CD14-positive monocyte (primary cell): ENCODE results near the gene ZMAT3. TPM values are rescaled to one million over a fixed set of nuclear protein-coding genes. Genes with fewer than 3 reads are reported as not detected.

ENCODE experiments used
- DNase-seq, 3 donors: peaks; one replicate each; pipeline ENCODE4 v3.0.0-alpha.2; 2011 to 2022
- H2AFZ ChIP-seq: 2 replicates; pipeline ENCODE4 v1.6.0; 2012; ENCODE audit warnings: mild to moderate bottlenecking, low read depth, low read length, inconsistent platforms; ENCODE audit not compliant: insufficient read depth, poor library complexity, severe bottlenecking
- H3K27ac ChIP-seq, 2 donors: 1 replicate in 1 of 2; 2 replicates in 1 of 2; pipeline ENCODE4 v1.5.1; 2012 to 2013; ENCODE audit warnings: low read length in 2 of 2, control low read depth in 1 of 2, inconsistent platforms in 1 of 2, low read depth in 1 of 2, mild to moderate bottlenecking in 1 of 2
- H3K27me3 ChIP-seq, 2 donors: one replicate each; pipeline versions ENCODE4 v1.6.0 to v1.6.1; 2011 to 2013; ENCODE audit warnings: low read length in 2 of 2; ENCODE audit not compliant: control insufficient read depth in 2 of 2, insufficient read depth in 2 of 2
- H3K36me3 ChIP-seq, 2 donors: replicated peaks in 1 of 2; 1 replicate in 1 of 2; 2 replicates in 1 of 2; pipeline versions ENCODE4 v1.5.1 to v1.6.1; 2012 to 2013; ENCODE audit warnings: low read length in 2 of 2, control low read depth in 1 of 2, inconsistent platforms in 1 of 2, mild to moderate bottlenecking in 1 of 2; ENCODE audit not compliant: insufficient read depth in 2 of 2, control insufficient read depth in 1 of 2
- H3K4me1 ChIP-seq, 2 donors: 1 replicate in 1 of 2; 2 replicates in 1 of 2; pipeline versions ENCODE4 v1.5.1 to v1.6.1; 2012 to 2013; ENCODE audit warnings: low read length in 2 of 2, control low read depth in 1 of 2, inconsistent platforms in 1 of 2, mild to moderate bottlenecking in 1 of 2, moderate library complexity in 1 of 2; ENCODE audit not compliant: insufficient read depth in 2 of 2, control insufficient read depth in 1 of 2
- H3K4me2 ChIP-seq: replicated peaks from 2 replicates; pipeline ENCODE3; 2012; ENCODE audit warnings: low read length, moderate library complexity, mild to moderate bottlenecking; ENCODE audit not compliant: poor library complexity, severe bottlenecking; ENCODE audit errors: extremely low read depth
- H3K4me3 ChIP-seq, 3 experiments: fragments of 200-600 bp in 1 of 3; sonication (generic) in 1 of 3; replicated peaks in 1 of 3; 1 replicate in 2 of 3; 2 replicates in 1 of 3; pipeline ENCODE4 v1.5.1; 2011 to 2013; ENCODE audit warnings: low read length in 3 of 3, mild to moderate bottlenecking in 3 of 3, control low read depth in 2 of 3, low read depth in 2 of 3, inconsistent platforms in 1 of 3, moderate library complexity in 1 of 3
- H3K79me2 ChIP-seq: 2 replicates; pipeline ENCODE4 v1.6.0; 2012; ENCODE audit warnings: mild to moderate bottlenecking, control low read depth, inconsistent platforms, low read length, moderate library complexity; ENCODE audit not compliant: insufficient read depth
- H3K9ac ChIP-seq: 2 replicates; pipeline ENCODE4 v1.6.0; 2017; ENCODE audit warnings: low read length, mild to moderate bottlenecking; ENCODE audit not compliant: insufficient read depth, poor library complexity, severe bottlenecking
- H3K9me3 ChIP-seq, 2 donors: replicated peaks in 1 of 2; 1 replicate in 1 of 2; 2 replicates in 1 of 2; pipeline versions ENCODE4 v1.5.1 to v1.6.1; 2012 to 2013; ENCODE audit warnings: low read length in 2 of 2, control low read depth in 1 of 2; ENCODE audit not compliant: control insufficient read depth in 1 of 2, insufficient read depth in 1 of 2
- H4K20me1 ChIP-seq: 2 replicates; pipeline ENCODE4 v1.6.0; 2012; ENCODE audit warnings: mild to moderate bottlenecking, low read length, control low read depth, moderate library complexity; ENCODE audit not compliant: insufficient read depth
- H3K27ac Mint-ChIP-seq, 7 donors: one replicate each; pipeline ENCODE4 v1.8.0; 2020; ENCODE audit warnings: mild to moderate bottlenecking in 7 of 7, mixed read lengths in 7 of 7, moderate library complexity in 6 of 7, inconsistent platforms in 2 of 7
- H3K27me3 Mint-ChIP-seq, 3 donors: one replicate each; pipeline ENCODE4 v1.8.0; 2021 to 2022; ENCODE audit warnings: low read depth in 3 of 3, mild to moderate bottlenecking in 3 of 3, mixed read lengths in 3 of 3, moderate library complexity in 3 of 3, inconsistent platforms in 1 of 3
- H3K36me3 Mint-ChIP-seq, 2 donors: one replicate each; pipeline ENCODE4 v1.8.0; 2020; ENCODE audit warnings: mixed read lengths in 2 of 2, inconsistent platforms in 1 of 2, mild to moderate bottlenecking in 1 of 2
- H3K4me1 Mint-ChIP-seq: one replicate; pipeline ENCODE4 v1.8.0; 2020; ENCODE audit warnings: mild to moderate bottlenecking, mixed read lengths
- H3K4me3 Mint-ChIP-seq, 2 donors: one replicate each; pipeline ENCODE4 v1.8.0; 2020; ENCODE audit warnings: mild to moderate bottlenecking in 2 of 2, mixed read lengths in 2 of 2, moderate library complexity in 1 of 2
- H3K9me3 Mint-ChIP-seq, 7 donors: one replicate each; pipeline ENCODE4 v1.8.0; 2020 to 2022; ENCODE audit warnings: mixed read lengths in 7 of 7, mild to moderate bottlenecking in 6 of 7, moderate library complexity in 6 of 7, inconsistent platforms in 2 of 7
- CTCF ChIP-seq: fragments of 200-600 bp; IDR thresholded peaks from one replicate; pipeline ENCODE4 v1.8.0; 2022; ENCODE audit warnings: antibody characterized with exemption, mild to moderate bottlenecking
- WGBS: methylation state at CpG from one replicate; pipeline ENCODE4 v1.1.5; 2013; ENCODE audit warnings: missing lambda C conversion rate; ENCODE audit not compliant: insufficient coverage; 5-methylcytosine and 5-hydroxymethylcytosine counted together
- intact Hi-C, 2 donors: fragments of 100-400 bp; cut with micrococcal nuclease; formaldehyde crosslinking; loops; one replicate each; pipeline versions ENCODE4 v1.15.0 to v1.15.1; 2023
- polyA plus RNA-seq, 3 donors: library from polyadenylated mRNA; depleted of rRNA in 1 of 3; unstranded in 2 of 3; stranded (reverse) in 1 of 3; fragments of 300-500 nt in 2 of 3; fragments of >200 nt in 1 of 3; fragmentation: Illumina TruSeq in 2 of 3; gene quantifications; 1 replicate in 2 of 3; 2 replicates in 1 of 3; pipeline ENCODE4 v1.2.3, GENCODE V29; 2012 to 2021

The ZMAT3 gene
- polyA plus RNA-seq, 3 donors = 3.9 to 9.9 (median 7.9) TPM

DNA sequence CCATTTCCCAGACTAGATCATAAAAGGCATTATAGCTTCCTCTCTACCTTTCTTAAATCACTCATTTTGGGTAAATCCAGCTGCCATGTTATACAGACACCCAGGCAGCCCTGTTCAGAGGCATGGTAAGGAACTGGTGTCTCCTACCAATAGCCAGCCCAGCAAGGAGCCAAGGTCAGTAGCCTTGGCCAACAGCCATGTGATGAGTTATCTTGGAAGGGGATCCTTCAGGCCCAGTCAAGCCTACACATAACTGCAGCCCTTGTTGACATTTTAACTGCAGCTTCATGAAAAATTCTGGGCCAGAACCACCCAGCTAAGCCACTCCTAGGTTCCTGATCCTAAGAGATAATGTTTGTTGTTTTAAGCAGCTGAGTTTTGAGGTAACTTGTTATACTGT lies 29.0 kb upstream of the ZMAT3 start:
- no peaks in the 10 kb centered on the region for H3K36me3 Mint-ChIP-seq
- Histone ChIP-seq H3K9ac (no peak overlapping the region), H3K4me1 (no peaks in the 10 kb centered on the region), H3K36me3 (no peaks in the 10 kb centered on the region), H2AFZ (no peak overlapping the region), H4K20me1 (no peaks in the 10 kb centered on the region), H3K79me2 (no peaks in the 10 kb centered on the region), H3K27me3 (no peaks in the 10 kb centered on the region), H3K9me3 (no peaks in the 10 kb centered on the region), H3K4me3 (no peak overlapping the region), H3K4me2 (no peak overlapping the region), H3K27ac (no peak overlapping the region)
- peaks cover 0 to 4% (median 0%) of the 10 kb centered on the region in 7 donors for H3K9me3 Mint-ChIP-seq
- no peak for DNase-seq
- no peak overlapping the region for H3K4me3 Mint-ChIP-seq
- TF ChIP-seq CTCF = no peak
- intact Hi-C loops = no loop called here
- H3K27me3 Mint-ChIP-seq = peaks cover 0 to 1% (median 0%) of the 10 kb centered on the region in 3 donors
- H3K4me1 Mint-ChIP-seq = no peaks in the 10 kb centered on the region
- no peak overlapping the region for H3K27ac Mint-ChIP-seq

DNA sequence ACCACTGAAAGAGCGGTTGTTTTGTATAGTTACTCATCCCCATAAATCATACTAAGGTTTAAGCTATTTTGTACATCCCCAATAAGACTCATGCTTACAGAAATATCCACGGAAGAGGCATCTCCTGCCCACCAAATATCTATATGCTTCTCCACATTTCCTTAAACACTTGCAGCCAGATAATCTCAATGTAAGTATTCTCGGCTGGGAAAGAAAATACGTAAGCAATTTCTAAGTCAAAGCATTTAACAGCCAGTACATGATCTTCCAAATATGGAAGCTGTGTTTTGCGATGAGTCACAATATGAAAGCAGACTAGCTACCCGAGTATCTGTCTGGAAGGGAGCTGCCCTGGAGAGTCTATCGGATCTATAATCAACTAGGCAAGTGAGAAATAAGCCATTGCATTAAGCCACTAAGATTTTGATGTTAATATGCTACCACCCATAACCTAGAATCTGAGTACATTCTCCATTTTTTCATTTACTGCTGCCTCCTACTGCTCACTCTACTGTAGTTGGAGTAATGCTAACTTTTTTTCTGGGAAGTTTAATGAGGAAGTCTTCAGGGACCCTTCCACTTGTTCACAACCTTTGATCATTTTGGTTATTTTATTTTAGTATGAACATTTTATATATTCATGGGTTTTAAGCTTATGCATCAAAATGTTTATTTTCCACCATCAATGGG lies 26.9 kb upstream of the ZMAT3 start:
- no peak overlapping the region for H3K27ac Mint-ChIP-seq
- Histone ChIP-seq H3K9me3 (no peaks in the 10 kb centered on the region), H3K4me3 (no peak overlapping the region), H3K27me3 (no peaks in the 10 kb centered on the region), H3K9ac (no peak overlapping the region), H3K4me1 (no peaks in the 10 kb centered on the region), H3K36me3 (no peaks in the 10 kb centered on the region), H3K27ac (no peak overlapping the region), H3K4me2 (no peak overlapping the region), H2AFZ (no peak overlapping the region), H3K79me2 (no peaks in the 10 kb centered on the region), H4K20me1 (no peaks in the 10 kb centered on the region)
- intact Hi-C loops = no loop called here
- no peaks in the 10 kb centered on the region for H3K4me1 Mint-ChIP-seq
- WGBS = 100% methylated on average over 3 of the region's 7 CpGs
- no peak overlapping the region for H3K4me3 Mint-ChIP-seq
- peaks cover 0 to 4% (median 0%) of the 10 kb centered on the region in 7 donors for H3K9me3 Mint-ChIP-seq
- no peak for DNase-seq
- H3K27me3 Mint-ChIP-seq = peaks cover 0 to 1% (median 0%) of the 10 kb centered on the region in 3 donors
- H3K36me3 Mint-ChIP-seq = no peaks in the 10 kb centered on the region
- no peak for TF ChIP-seq CTCF
